ENCODE results near the gene LCNL1.

Gene LCNL1

GRCh38 chr9:136982232-136983051 is at the start of gene LCNL1:
Gene LCNL1, plus strand, starts transcription at chr9:136982993. Its CDS starts 594 bp downstream, at chr9:136983587.
- no peak for DNase-seq (ENCODE audit: low read depth, low spot score)
- no peak within 1 kb of the TSS for H3K27ac ChIP-seq

DNA sequence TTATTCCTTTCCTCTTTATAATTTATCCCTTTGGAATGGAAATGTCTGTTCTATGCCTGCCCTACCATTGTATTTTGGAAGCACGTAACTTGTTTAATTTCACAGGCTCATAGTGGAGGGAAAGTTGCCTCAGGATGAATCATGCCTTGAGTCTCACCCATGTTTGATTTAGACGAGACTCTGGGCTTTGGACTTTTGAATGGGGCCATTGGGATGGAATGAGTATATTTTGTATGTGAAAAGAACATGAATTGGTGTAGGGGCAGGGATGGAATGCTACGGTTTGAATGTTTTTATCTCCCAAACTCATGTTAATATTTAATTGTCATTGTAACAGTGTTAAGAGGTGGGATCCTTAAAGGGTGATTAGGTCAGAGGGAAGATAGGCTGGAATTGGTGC is 48.5 kb upstream of the LCNL1 start:
- DNase-seq (ENCODE audit: low read depth, low spot score): no peak
- no peak overlapping the region for H3K27ac ChIP-seq

GRCh38 chr9:136935651-136936050 is 47.1 kb upstream of the LCNL1 start:
- H3K27ac ChIP-seq: no peak overlapping the region
- no peak for DNase-seq (ENCODE audit: low read depth, low spot score)

GRCh38 chr9:136936645-136937170 is 46.1 kb upstream of the LCNL1 start:
- DNase-seq (ENCODE audit: low read depth, low spot score): no peak
- H3K27ac ChIP-seq: no peak overlapping the region

GRCh38 chr9:136937186-136938001 is 45.4 kb upstream of the LCNL1 start:
- H3K27ac ChIP-seq: no peak overlapping the region
- DNase-seq (ENCODE audit: low read depth, low spot score): no peak

GRCh38 chr9:136939431-136939995 is 43.3 kb upstream of the LCNL1 start:
- no peak overlapping the region for H3K27ac ChIP-seq
- no peak for DNase-seq (ENCODE audit: low read depth, low spot score)

GRCh38 chr9:136939996-136940525 is 42.7 kb upstream of the LCNL1 start:
- no peak for DNase-seq (ENCODE audit: low read depth, low spot score)

DNA sequence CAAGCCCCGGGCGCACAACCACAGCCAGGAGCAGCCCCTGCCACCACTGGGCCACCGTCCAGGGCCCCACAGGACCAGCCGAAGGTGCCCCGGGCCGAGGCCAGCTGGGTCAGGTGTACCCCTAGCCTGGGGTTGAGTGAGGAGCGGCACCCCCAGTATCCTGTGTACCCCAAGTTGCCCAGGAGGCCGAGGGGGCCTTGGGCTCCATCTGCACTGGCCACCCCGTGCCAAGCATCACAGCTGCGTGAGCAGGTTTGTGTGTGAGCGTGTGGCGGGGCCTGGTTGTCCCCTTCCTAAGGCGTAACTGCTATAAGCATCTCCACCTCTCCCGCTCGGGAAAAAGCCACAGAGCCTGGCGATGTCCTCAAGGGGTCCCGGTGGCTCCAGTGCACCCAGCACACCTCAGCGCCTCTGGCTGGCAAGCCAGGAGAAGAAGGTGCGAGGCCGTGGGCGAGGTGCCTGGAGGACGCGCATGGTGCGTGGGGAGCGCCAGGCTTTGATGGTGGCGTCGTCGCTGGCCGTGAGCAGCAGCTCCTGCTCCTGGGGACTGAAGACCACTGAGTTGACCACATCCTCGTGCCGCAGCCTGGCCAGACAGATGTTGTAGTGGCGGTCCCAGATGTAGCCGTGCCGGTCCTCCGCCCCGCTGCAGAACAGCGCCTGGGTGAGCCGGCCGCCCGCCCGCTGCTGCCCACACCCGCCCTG is 42.1 kb upstream of the LCNL1 start:
- H3K27ac ChIP-seq: no peak overlapping the region
- DNase-seq (ENCODE audit: low read depth, low spot score): no peak

More at GRCh38 chr9:136939996-136940525, 42.7 kb upstream of the LCNL1 start:
- no peak overlapping the region for H3K27ac ChIP-seq

- H3K27ac ChIP-seq: no peak overlapping the region
- DNase-seq (ENCODE audit: low read depth, low spot score): no peak
Measured at GRCh38 chr9:136941231-136942111, 41.3 kb upstream of the LCNL1 start.

DNA sequence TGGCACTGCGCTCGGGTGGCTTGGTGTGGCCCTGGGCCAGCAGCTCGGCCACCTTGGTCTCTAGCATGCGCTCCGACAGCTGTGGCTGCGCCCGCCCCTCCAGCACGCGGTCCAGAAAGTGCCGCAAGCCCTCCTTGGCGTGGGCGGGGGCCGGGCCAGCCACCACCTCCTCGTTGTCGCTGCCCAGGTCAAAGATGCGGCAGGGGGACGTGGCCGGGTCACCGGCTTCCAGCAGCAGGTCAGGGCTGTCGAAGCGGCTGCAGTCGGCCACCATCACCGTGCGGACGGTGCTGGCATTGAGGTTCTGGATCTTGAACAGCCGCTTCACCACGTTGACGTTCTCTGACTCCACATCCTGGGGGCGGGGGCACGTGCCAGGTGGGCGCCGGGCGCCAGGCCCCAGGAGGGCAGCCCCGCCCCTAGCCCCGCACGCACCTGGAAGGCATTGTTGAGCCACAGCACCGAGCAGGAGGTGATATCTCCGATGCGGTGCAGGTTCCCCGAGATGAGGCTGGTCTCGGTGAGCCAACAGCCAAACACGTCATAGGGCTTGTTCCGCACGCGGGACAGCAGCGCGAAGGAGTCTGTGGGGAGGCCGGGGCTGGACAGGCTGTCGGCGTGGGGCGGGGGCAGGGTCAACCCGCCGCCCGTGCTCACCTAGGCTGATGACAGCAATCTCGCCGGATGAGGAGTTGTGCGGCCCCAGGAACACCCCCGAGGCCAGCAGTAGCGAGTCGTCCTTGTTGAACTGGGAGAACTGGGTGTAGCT is 40.5 kb upstream of the LCNL1 start:
- no peak overlapping the region for H3K27ac ChIP-seq
- DNase-seq (ENCODE audit: low read depth, low spot score): no peak

- no peak for DNase-seq (ENCODE audit: low read depth, low spot score)
- no peak overlapping the region for H3K27ac ChIP-seq
Measured at GRCh38 chr9:136942881-136943230, 39.9 kb upstream of the LCNL1 start.

- no peak for DNase-seq (ENCODE audit: low read depth, low spot score)
- H3K27ac ChIP-seq: peak overlapping the region; percentile 77
Measured at GRCh38 chr9:136943291-136944211, 39.2 kb upstream of the LCNL1 start.

DNA sequence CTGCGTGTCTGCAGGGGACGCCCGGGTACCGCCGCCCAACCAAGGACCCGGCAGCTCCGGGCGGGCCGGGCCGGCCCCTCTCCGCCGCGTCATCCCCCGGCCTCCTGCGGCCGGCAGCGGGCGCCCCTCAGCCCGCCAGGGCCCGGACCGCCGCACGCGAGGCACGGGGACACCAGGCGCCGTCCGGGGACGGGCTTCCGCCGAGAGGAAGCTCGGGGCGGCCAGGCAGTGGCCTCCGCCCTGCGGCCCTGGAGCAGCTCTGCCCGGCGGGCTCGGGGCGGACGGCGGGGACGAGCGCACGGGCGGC is 38.6 kb upstream of the LCNL1 start:
- H3K27ac ChIP-seq: peak overlapping the region; percentile 77
- no peak for DNase-seq (ENCODE audit: low read depth, low spot score)

DNA sequence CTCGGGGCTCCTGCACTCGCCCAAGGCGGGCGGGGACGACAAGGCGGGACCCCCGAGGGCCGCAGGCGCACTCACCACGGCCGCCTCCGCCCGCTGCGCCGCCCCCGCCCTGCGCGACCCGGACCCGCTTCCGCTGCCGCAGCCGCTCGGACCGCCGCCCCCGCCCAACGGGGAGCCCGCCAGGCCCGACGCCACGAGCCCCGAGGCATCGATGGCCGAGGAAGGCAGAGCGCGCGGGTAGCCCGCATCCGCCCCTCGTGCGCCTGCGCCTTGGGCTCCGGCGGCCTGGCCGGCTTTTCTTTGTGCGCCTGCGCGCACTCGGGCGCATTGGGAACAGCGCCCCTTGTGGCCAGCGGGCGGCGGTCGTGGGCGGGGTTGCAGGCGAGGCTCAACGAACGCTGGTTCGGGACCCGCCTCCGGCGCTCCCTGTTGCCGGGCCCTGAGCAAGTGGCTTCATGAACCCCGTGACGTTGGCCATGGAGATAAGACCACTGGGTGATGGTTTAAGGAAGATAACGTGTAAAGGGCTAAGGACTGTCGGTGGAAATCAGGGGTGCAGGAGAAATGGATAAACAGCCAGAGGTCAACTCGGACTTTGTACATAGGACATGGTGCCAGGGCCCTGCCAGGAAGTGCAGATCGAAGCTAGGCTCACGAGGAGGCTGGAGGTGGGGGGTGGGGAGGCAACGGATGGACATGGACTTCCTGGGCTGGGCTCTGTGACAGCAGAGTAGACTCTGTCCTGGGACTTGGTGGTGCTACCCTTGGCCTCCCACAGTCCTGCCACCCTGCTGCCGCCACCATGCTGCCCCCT is 38.1 kb upstream of the LCNL1 start, which contains the start of the genes C8G and FBXW5:
TSS of gene C8G (plus strand) at position 725 of the 814 bp plus-strand sequence. CDS start at position 803, 78 bp downstream.
TSS of gene FBXW5 (minus strand) at position 220 of the 814 bp plus-strand sequence. CDS start 655 bp downstream, outside the sequence.
- peak within 1 kb of the TSS; percentile 77 for H3K27ac ChIP-seq
- peak; percentile 41 for DNase-seq (ENCODE audit: low read depth, low spot score)

- H3K27ac ChIP-seq: no peak overlapping the region
- DNase-seq (ENCODE audit: low read depth, low spot score): no peak
Measured at GRCh38 chr9:136945333-136946227, 37.2 kb upstream of the LCNL1 start.
